ENCODE data around the gene TMEM175.

The TMEM175 gene

GRCh38 chr4:907691-908425, 24.4 kb upstream of the TMEM175 start:
- DNase-seq (ENCODE audit: low read depth): no peak
- no peak overlapping the region for H3K4me3 ChIP-seq (ENCODE audit: low read depth, low read length)
- TF ChIP-seq POLR2A (IDR thresholded peaks at IDR 0.05; ENCODE audit: extremely low read depth, insufficient read length) (no peak), MYC (IDR thresholded peaks at IDR 0.05; ENCODE audit: low read depth, low read length) (no peak)
- TF ChIP-seq, protein P1, sequence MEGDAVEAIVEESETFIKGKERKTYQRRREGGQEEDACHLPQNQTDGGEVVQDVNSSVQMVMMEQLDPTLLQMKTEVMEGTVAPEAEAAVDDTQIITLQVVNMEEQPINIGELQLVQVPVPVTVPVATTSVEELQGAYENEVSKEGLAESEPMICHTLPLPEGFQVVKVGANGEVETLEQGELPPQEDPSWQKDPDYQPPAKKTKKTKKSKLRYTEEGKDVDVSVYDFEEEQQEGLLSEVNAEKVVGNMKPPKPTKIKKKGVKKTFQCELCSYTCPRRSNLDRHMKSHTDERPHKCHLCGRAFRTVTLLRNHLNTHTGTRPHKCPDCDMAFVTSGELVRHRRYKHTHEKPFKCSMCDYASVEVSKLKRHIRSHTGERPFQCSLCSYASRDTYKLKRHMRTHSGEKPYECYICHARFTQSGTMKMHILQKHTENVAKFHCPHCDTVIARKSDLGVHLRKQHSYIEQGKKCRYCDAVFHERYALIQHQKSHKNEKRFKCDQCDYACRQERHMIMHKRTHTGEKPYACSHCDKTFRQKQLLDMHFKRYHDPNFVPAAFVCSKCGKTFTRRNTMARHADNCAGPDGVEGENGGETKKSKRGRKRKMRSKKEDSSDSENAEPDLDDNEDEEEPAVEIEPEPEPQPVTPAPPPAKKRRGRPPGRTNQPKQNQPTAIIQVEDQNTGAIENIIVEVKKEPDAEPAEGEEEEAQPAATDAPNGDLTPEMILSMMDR (IDR thresholded peaks at IDR 0.05; ENCODE audit: low read depth, low read length): no peak
- TF ChIP-seq, protein P2, sequence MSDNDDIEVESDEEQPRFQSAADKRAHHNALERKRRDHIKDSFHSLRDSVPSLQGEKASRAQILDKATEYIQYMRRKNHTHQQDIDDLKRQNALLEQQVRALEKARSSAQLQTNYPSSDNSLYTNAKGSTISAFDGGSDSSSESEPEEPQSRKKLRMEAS (IDR thresholded peaks at IDR 0.05; ENCODE audit: low read depth, low read length): no peak

GRCh38 chr4:909131-909571, 23.1 kb upstream of the TMEM175 start:
- DNase-seq (ENCODE audit: low read depth): no peak
- TF ChIP-seq, protein P1 (IDR thresholded peaks at IDR 0.05; ENCODE audit: low read depth, low read length): no peak
- TF ChIP-seq POLR2A (IDR thresholded peaks at IDR 0.05; ENCODE audit: extremely low read depth, insufficient read length) (no peak), MYC (IDR thresholded peaks at IDR 0.05; ENCODE audit: low read depth, low read length) (no peak)
- TF ChIP-seq, protein P2 (IDR thresholded peaks at IDR 0.05; ENCODE audit: low read depth, low read length): no peak
- H3K4me3 ChIP-seq (ENCODE audit: low read depth, low read length): no peak overlapping the region

- no peak overlapping the region for H3K4me3 ChIP-seq (ENCODE audit: low read depth, low read length)
- TF ChIP-seq, protein P1 (IDR thresholded peaks at IDR 0.05; ENCODE audit: low read depth, low read length): no peak
- TF ChIP-seq, protein P2 (IDR thresholded peaks at IDR 0.05; ENCODE audit: low read depth, low read length): no peak
- TF ChIP-seq POLR2A (IDR thresholded peaks at IDR 0.05; ENCODE audit: extremely low read depth, insufficient read length) (no peak), MYC (IDR thresholded peaks at IDR 0.05; ENCODE audit: low read depth, low read length) (no peak)
- no peak for DNase-seq (ENCODE audit: low read depth)
Observed at GRCh38 chr4:909821-910220, 22.4 kb upstream of the TMEM175 start.

- TF ChIP-seq, protein P1 (IDR thresholded peaks at IDR 0.05; ENCODE audit: low read depth, low read length): no peak
- TF ChIP-seq POLR2A (IDR thresholded peaks at IDR 0.05; ENCODE audit: extremely low read depth, insufficient read length) (no peak), MYC (IDR thresholded peaks at IDR 0.05; ENCODE audit: low read depth, low read length) (no peak)
- TF ChIP-seq, protein P2 (IDR thresholded peaks at IDR 0.05; ENCODE audit: low read depth, low read length): no peak
- no peak overlapping the region for H3K4me3 ChIP-seq (ENCODE audit: low read depth, low read length)
- no peak for DNase-seq (ENCODE audit: low read depth)
Observed at GRCh38 chr4:910366-911091, 21.7 kb upstream of the TMEM175 start.

- DNase-seq (ENCODE audit: low read depth): no peak
- TF ChIP-seq, protein P1 (IDR thresholded peaks at IDR 0.05; ENCODE audit: low read depth, low read length): no peak
- TF ChIP-seq, protein P2 (IDR thresholded peaks at IDR 0.05; ENCODE audit: low read depth, low read length): no peak
- no peak for TF ChIP-seq POLR2A (IDR thresholded peaks at IDR 0.05; ENCODE audit: extremely low read depth, insufficient read length)
- TF ChIP-seq MYC (IDR thresholded peaks at IDR 0.05; ENCODE audit: low read depth, low read length): no peak
- H3K4me3 ChIP-seq (ENCODE audit: low read depth, low read length): no peak overlapping the region
Observed at GRCh38 chr4:911221-911751, 21.0 kb upstream of the TMEM175 start.
